GM21737 (cell line): ENCODE data around the gene PPP1R12B.
A peak's percentile ranks its signal among the peaks of the same experiment; 100 is the strongest.
"Not testable (repeated sequence)": the region's sequence is repeated elsewhere in the genome, so short reads cannot be mapped to it uniquely, and the experiment has no call there.

Source experiments
- ATAC-seq: cut with Tn5 transposase; IDR thresholded peaks from one replicate; pipeline ENCODE4 v1.9.1; 2021; ENCODE audit warnings: mild to moderate bottlenecking, moderate library complexity; ENCODE audit not compliant: unreplicated experiment

The PPP1R12B gene

DNA sequence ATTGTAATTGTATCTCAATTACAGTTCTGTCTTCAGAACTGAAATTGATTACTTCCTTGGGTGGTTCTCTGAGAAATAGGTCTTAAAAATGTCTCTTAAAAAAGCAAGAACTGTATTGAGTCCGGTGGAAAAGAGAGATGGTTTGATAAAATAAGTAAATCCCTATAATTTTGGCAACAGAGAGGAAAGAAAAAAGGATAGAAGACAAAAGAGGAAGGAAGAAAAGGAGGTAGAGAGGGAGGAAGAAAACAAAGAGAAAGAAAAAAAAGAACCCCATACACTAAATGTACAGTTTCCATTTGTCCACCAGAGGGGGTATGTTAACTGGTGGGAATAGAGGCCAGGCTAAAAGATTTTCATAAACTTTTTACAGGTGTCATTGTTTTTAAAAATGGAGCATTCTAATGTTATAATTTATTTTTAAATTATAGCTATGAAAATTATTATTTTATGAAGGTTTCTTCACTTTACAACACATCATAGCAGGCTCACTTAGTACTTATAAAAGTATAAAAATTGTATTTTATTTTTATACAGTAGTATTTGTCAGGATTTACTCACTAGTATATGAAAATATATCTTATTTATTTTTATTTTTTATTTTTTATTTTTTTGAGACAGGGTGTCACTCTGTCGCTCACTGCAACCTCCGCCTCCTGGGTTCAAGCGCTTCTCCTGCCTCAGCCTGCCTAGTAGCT lies 4.7 kb upstream of the PPP1R12B start:
- no peak for ATAC-seq

DNA sequence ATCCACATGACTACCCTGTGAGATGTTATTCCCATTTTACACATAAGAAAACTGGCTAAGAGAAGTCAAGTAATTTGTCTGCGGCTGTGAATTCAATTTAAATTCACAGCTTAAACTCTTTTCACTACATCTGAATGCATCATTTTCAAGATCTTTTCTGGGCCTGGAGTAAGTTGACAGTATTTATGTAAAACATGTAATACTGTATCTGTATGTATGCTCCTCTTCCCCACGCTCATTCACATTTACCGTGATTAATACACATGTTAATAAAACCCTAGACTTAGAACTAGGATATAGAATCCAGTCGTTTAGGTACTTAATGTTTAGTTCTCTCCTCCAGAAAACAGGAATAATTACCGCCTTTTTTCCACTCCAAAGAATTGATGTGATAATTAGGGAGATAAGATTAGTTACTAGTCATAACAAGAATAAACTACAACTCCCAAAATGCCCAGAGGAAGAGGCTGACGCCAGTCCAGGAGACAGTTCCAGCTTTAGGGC lies 442 bp upstream of the PPP1R12B start:
- ATAC-seq: peak; percentile 0

DNA sequence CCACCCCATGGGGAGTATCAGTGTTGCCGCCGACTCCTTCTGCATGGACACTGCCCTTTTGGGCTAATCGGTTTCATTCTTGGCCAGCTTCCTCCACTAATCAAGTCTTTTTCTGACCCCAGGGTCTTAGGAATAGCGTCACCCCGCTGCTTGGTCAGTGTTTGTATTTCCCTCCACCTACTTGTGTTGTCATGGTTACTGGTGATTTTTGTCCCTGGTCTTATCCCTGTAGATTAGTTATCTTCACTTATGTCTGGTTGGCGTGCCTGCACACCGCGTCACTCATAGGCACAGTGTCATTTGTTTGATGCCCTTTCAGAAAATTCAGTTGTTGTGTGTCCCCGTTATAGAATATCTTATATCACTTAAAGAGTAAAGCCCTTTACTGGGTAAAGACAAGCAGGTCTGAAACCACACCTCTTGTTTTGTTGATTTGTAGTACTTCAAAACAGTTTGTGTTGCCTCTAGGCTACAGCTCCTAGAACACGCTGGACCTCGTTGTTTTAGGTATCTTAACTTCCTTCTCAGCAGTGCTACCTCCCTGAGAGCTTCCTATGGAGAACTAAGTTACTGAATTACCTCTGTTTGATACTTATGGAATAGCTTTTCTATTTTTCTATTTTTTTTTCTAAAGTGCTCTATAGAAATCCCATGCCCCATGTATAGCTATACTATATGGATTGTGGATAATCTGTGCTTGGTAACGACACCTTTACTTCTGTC lies 868 bp downstream of the PPP1R12B start:
- no peak for ATAC-seq

DNA sequence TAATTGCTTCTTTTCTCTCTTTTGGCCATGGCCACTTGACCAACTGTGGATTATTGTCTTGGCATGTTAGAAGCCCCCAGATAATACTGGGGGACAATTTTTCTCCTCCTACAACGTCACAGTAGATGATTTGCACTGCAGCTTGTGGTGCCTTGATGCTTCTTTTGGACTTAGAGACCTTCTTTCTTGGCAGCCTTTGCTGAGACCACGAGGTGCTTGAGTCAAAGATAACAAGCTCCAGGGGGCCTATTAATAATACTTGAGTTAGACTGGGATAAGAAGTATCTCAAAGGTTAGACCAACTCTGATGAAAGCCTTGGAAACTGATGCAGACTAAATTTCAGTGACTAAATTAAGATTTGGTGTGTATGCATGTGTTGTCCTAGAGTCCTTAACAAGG lies 3.2 kb downstream of the PPP1R12B start:
- no peak for ATAC-seq

DNA sequence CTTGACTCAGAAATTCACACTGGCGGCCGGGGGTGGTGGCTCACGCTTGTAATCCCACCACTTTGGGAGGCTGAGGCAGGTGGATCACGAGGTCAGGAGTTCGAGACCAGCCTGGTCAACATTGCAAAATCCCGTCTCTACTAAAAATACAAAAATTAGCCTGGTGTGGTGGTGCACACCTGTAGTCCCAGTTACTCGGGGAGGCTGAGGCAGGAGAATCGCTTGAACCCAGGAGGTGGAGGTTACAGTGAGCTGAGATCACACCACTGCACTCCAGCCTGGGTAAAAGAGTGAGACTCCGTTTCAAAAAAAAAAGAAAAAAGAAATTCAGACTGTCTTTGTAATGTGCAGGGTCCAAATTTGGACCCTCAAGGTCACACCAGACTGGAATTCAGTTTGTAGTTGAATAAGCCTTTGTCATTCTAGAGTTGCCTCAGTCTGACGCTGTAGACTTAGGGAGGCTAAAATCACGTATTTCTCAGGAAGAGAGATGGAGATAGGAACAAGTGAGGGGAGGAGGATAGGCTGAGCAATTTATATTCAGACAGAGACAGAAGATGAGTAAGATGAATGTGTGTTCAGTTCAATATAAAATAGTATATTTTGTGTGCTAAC lies 4.2 kb downstream of the PPP1R12B start:
- not testable (repeated sequence) for ATAC-seq

DNA sequence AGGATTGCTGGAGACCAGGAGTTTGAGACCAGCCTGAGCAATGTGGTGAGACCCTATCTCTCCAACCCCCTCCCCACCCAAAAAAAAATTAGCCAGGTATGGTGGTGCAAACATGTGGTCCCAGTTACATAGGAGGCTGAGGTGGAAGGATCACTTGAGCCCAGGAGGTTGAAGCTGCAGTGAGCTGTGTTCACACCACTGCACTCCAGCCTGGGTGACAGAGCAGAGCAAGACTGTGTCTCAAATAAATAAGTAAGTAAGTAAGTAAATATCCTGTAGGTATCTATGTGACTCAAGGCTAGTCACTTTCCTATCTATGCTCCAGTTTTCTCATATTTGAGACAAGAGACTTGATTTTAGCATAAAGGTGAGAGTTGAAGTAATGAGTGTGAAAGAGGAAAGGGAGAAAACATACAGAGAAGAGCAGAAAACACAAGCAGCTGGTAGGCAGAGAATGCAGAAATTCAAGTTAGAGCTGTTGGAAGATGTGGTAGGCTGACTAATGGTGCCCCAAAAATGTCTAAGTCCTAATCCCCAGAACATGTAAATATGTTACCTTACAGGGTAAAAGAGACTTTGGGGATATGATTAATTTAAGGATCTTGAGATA lies 7.5 kb downstream of the PPP1R12B start:
- ATAC-seq: no peak

DNA sequence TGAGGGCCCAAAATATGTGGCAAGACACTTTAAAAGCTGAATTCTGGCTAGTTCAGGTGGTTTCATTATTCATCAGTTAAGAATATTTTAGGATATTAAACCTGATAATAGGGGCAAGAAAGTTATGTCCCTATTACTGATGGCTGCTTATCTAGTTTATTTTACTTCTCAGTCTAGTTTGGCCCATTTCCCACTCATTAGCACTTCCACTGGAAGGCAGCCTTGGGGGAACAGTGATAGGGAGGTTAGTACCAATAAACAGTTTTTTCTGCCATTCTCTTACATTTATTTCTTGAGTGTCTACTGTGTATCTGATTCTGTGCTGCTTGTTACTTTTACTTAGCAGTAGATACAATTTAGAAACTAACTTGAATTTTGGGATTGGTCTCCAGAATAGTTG lies 9.0 kb downstream of the PPP1R12B start:
- no peak for ATAC-seq

DNA sequence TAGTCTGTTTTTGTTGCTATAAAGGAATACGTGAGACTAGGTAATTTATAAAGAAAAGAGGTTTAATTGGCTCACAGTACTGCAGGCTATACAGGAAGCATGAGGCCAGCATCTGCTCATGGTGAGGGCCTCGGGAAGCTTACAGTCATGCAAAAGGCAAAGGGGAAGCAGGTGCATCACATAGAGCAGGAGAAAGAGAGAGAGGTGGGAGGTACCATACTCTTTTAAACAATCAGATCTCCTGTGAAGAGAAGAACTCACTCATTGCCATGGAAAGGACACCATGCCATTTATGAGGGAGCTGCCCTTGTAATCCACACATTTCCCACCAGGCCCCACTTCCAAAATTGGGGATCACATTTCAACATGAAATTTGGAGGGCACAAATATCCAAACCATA lies 12.7 kb downstream of the PPP1R12B start:
- no peak for ATAC-seq

DNA sequence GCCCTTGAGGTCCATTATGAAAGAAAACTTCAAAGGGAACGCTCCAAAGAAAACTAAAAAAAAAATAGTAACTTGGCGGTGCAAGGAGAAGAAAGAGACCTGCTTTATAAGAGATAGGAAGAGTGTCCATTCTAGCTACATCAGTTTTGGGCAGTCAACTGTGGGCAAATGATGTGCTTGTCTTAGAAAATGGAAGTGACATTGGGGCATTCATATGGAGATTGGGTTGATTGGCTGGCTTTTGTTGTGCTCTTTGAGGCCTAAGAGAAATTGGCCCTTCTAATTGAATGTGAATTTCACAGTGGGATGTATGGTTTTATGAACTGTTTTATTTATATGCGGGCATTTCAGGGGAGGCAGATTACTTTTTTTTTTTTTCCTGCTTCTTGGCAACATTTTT lies 13.2 kb downstream of the PPP1R12B start:
- ATAC-seq: no peak

DNA sequence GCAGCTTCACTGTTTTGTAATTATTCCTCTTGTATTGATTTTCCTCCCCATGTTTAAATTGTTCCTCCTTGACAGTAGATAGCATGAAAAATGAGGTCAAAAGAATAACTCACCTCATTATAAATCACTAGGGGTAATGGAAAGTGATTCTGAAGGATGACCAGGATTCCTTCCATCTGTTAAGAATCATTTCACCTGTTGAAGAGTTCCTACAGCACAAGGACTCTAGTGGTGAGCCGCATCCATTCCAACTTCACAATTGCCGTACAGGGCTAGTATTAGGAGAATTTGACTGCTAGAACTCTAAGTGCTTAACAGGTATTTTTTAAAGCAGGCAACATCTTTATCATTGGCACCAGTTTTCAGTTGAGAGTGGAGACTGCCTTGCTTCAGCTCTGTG lies 13.7 kb downstream of the PPP1R12B start:
- no peak for ATAC-seq

DNA sequence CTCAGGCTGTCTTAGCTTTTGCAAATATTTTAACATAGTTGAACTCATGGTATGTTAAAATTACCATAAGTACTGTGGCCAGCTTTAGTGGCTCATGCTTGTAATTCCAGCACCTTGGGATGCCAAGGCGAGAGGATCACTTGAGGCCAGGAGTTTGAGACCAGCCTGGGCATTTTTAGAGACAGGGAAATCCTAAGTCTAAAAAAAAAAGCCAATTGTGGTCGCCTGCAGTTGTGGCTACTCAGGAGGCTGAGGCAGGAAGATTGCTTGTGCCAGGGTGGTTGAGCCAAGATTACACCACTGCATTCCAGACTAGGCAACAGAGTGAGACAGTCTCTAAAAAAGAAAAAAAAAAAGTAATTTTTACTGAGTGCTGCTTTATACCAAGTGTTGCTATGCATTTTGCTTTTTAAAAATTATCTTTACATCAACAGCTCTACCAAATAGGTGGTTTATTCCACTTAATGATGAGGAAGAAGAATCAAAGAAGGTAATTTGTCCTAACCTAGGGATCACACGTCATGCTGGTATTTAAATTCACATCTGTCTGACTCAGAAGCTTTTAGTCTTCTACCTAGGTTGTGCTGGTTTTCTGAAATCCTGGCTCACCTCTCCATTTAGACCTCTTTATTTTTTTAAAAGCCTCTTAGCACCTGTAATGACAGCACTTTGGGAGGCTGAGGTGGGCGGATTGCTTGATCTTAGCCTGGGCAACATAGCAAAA lies 16.8 kb downstream of the PPP1R12B start:
- no peak for ATAC-seq

DNA sequence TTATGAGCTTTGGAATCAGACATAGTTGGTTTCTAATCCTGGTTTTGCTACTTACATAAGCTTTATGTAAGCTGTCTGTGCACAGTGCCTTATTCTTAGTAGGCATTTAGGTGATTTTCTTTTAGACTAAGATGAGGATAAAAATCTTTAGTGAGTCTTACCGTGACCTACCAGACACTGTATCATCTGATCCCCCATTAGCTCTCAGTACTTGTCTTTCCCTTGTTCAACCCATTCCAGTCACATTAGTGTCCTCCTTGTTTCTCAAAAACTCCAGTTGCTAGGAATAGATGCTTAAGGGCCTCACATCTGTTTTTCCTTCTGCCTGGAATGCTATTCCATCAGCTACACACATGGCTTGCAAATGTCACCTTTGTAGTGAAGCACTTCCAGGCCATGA lies 18.8 kb downstream of the PPP1R12B start:
- ATAC-seq: no peak

DNA sequence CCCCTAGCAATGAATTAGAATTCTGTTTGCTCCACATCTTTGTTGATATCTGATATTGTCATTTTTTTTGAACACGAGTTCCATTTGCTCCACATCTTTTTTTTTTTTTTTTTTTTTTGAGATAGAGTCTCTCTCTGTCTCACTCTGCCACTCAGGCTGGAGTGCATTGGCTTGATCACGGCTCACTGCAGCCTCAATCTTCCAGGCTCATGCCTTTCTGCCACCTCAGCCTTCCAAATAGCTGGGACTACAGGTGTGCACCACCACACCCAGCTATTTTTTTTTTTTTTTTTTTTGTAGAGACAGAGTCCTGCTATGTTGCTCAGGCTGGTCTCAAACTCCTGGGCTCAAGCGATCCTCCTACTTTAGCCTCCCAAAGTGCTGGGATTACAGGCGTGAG lies 22.4 kb downstream of the PPP1R12B start:
- not testable (repeated sequence) for ATAC-seq

DNA sequence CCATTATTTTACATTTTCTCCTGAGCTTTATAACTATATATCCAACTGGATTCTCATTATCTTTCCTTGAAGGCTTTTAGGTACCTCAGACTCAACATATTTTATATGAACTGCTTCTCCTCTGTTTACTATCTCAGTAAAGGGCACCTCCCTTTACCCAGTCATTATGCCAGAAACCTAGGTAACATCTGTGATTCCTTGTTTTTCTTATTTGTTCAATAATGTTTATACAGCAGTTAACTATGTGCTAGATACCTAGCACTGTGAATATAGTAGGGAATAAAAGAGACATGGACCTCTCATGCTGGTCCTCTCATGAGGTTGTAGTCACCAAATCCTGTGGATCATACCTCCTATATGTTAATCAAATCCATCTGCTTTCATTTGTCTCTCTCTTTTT lies 25.6 kb downstream of the PPP1R12B start:
- no peak for ATAC-seq

DNA sequence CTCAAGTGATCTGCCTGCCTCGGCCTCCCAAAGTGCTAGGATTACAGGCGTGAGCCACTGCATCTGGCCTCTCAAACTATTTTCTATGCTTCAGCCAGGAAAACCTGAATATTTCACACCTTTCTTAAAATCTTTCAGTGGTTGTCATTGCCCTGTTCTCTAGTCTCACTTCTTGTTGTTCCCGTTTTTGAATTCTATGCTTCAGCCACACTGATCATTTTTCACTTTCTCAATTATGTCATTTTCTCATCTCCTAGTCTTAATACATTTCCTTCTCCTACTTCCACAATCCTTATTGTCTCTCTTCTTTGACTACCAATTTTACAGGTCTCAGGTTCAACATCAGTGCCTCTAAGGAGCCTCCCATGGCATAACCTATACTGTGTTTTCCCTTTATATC lies 26.7 kb downstream of the PPP1R12B start:
- ATAC-seq: not testable (repeated sequence)

DNA sequence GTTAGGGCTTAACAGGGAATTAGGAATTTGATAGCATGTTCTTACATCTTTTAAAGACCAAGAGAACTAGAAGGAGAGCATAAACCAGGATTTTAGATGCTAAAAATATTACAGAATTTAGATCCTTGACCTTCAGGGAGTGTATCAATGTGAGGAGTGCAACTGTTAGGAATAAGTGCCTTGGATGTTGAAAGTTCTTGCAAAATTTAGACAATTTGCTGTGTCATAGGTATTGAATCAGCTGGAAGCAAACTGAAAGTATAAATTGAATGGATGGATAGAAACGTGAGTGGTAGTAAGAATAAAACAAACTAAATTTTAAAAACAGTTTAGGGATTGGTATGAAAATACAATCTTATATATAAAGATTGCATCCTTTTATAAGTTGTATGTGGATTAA lies 27.7 kb downstream of the PPP1R12B start:
- no peak for ATAC-seq

DNA sequence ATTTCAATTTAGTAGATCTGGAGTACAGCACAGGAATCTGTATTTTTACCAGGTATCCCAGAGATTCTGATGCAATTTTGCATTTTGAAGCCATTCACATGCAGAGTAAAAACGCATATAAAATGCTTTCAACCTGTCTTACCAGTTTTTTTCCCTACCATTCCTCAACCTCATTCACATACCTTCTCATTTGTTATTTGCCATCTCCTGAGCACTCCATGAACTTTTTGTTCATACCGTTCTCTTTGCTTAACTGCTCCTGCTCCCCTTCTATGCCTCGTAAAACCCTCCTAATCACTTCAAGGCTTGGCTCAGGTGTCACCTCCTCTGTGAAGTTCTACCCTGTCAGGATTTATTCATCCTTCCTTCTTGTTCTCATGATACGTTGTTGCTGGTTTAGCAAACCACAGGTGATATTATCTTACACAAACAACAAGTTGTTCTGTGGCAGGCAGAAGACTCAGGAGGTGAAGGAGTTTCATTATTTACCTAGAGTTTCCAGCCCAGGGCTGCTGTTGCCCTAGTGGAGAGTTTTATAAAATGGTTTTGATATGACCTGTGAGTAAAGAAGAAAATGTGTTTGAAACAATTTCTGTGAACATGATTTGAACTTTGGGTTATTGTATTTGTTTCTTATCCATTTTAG lies 31.5 kb downstream of the PPP1R12B start:
- not testable (repeated sequence) for ATAC-seq

DNA sequence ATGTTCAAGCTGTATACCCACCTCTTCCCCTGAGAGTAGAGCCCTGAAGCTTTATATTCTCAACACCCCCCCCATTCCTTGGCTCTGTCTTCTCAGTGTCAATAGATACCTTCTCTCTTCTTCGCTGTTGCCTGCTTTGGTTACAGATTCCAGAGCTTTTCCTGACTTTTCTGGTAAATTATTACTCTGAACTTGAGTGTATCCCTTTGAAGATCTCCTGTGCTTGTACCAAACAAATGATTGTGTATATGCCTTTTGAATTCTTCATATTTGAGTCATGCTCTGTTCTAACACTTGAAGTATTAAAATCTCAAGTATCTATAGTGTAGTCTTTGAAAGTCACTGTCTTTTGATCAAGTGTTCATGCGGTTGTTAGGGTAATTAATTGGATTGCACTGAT lies 32.0 kb downstream of the PPP1R12B start:
- not testable (repeated sequence) for ATAC-seq

DNA sequence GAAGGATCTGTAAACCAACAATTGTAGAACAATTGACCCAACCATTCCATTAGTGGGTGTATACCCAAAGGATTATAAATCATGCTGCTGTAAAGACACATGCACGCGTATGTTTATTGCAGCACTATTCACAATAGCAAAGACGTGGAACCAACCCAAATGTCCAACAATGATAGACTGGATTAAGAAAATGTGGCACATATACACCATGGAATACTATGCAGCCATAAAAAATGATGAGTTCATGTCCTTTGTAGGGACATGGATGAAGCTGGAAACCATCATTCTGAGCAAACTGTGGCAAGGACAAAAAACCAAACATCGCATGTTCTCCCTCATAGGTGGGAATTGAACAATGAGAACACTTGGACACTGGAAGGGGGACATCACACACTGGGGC lies 33.4 kb downstream of the PPP1R12B start:
- ATAC-seq: not testable (repeated sequence)

DNA sequence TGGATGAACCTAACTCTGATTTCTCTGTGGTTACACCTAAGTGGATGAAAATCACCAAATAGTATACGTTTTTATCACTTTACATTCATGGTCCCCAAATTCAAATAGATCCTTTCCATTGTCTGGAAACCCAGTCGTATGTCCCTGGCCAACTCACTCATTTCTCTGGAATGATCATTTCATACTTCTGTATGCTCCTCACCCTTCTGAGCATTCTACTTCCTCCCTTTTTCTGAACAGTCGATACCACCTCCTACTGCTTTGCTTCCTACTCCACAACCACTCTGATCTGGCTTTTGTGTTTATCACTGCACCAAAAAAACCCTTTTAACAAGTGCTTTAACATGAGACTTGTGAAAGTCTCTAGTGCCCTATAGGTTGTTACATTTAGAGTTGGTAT lies 47.3 kb downstream of the PPP1R12B start:
- ATAC-seq: not testable (repeated sequence)
